A673 (cell line): ENCODE data around the gene CLDN7. TPM values are rescaled to one million over a fixed set of nuclear protein-coding genes. Genes with fewer than 3 reads are reported as not detected.

Experiments used
- BruUV-seq: library from RNA; stranded (reverse); fragments of 400-500 nt; replicated peaks from 2 replicates; lab custom pipeline; 2021; lab: Mats Ljungman, UMichigan
- CTCF ChIA-PET: fragments of 300-600 bp; sonication (Branson Sonifier 250); formaldehyde crosslinking; loops from one replicate; lab custom pipeline; 2022; ENCODE audit warnings: antibody characterized with exemption; lab: Charles Lee
- POLR2A ChIA-PET: fragments of 300-600 bp; sonication (Branson Sonifier 250); formaldehyde crosslinking; loops from one replicate; lab custom pipeline; 2022; ENCODE audit warnings: antibody characterized with exemption; ENCODE audit not compliant: low non-redundant PET; lab: Charles Lee
- DNase-seq: peaks from one replicate; pipeline ENCODE4 v3.0.0-alpha.2; 2015; ENCODE audit warnings: low spot score
- H3K27ac ChIP-seq: fragments of 200-600 bp; sonication (generic); 2 replicates; pipeline ENCODE4 v1.5.1; 2016; ENCODE audit warnings: mixed run types, low read depth, mild to moderate bottlenecking, mixed read lengths, antibody characterized with exemption, low read length; ENCODE audit not compliant: poor library complexity, severe bottlenecking
- H3K27me3 ChIP-seq: fragments of 200-600 bp; sonication (generic); replicated peaks from 2 replicates; pipeline ENCODE4 v1.6.1; 2017; ENCODE audit warnings: mixed run types, low read depth, mild to moderate bottlenecking, mixed read lengths, antibody characterized with exemption, low read length; ENCODE audit not compliant: insufficient read depth, poor library complexity
- H3K36me3 ChIP-seq: fragments of 200-600 bp; sonication (generic); 2 replicates; pipeline ENCODE4 v1.6.1; 2016; ENCODE audit warnings: mixed run types, mild to moderate bottlenecking, mixed read lengths, antibody characterized with exemption, low read length; ENCODE audit not compliant: insufficient read depth, poor library complexity, severe bottlenecking
- H3K4me1 ChIP-seq: fragments of 200-600 bp; sonication (generic); 2 replicates; pipeline ENCODE4 v1.6.1; 2017; ENCODE audit warnings: mixed run types, mild to moderate bottlenecking, mixed read lengths, antibody characterized with exemption, low read length; ENCODE audit not compliant: insufficient read depth, poor library complexity, severe bottlenecking
- H3K4me3 ChIP-seq: fragments of 200-600 bp; sonication (generic); 2 replicates; pipeline ENCODE4 v1.5.1; 2016; ENCODE audit warnings: low read depth, mixed run types, mild to moderate bottlenecking, mixed read lengths, low read length; ENCODE audit not compliant: poor library complexity, severe bottlenecking
- H3K9me3 ChIP-seq: fragments of 200-600 bp; sonication (generic); 2 replicates; pipeline ENCODE4 v1.6.1; 2016; ENCODE audit warnings: mixed run types, low read depth, mild to moderate bottlenecking, mixed read lengths, antibody characterized with exemption, low read length; ENCODE audit not compliant: poor library complexity, severe bottlenecking
- EZH2 ChIP-seq: fragments of 200-600 bp; sonication (generic); IDR thresholded peaks from 2 replicates; pipeline ENCODE4 v1.6.1; 2017; ENCODE audit warnings: borderline replicate concordance, low read depth, mild to moderate bottlenecking, mixed read lengths, antibody characterized with exemption, low read length; ENCODE audit not compliant: poor library complexity, severe bottlenecking
- intact Hi-C: fragments of 100-400 bp; cut with micrococcal nuclease; formaldehyde crosslinking; loops from one replicate; pipeline ENCODE4 v1.10.0; 2022; ENCODE audit not compliant: unreplicated experiment
- total RNA-seq: library from RNA; stranded (reverse); gene quantifications from 2 replicates; pipeline ENCODE4 v1.2.3, GENCODE V29; 2021
- TF ChIP-seq, protein P1 (sequence below): fragments of 300-800, 200-600 bp; sonication (generic); conservative IDR thresholded peaks from 2 replicates; pipeline ENCODE4 v1.5.1; 2017; ENCODE audit warnings: low read depth, mild to moderate bottlenecking, antibody characterized with exemption, low read length, moderate library complexity, mixed read lengths

CLDN7 gene
- total RNA-seq, 1 experiment from 2014 or later = not detected

DNA sequence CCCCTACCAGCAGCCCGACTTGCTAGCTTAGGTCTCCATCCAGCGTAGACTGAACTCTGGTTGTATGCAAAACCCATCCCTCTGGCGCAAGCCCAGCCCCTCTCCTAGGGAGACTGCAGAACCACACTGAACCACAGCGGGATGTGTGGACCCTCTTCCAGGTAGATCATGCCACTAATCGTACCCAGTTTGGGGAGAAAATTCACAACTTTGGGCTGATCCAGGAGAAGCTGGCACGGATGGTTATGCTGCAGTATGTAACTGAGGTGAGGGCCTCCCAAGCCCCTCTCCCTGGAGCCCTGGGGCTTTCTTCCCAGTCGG is 39.3 kb downstream of the CLDN7 start:
- Histone ChIP-seq H3K4me3 (no peak overlapping the region), H3K9me3 (no peaks in the 10 kb centered on the region), H3K4me1 (peaks cover 22% of the 10 kb centered on the region), H3K36me3 (peaks cover 69% of the 10 kb centered on the region), H3K27ac (no peak overlapping the region), H3K27me3 (no peaks in the 10 kb centered on the region)
- no TSS peak for BruUV-seq
- intact Hi-C loops = no loop called here
- no peak for DNase-seq
- ChIA-PET POLR2A (no interaction called here), CTCF (no interaction called here)
- TF ChIP-seq EZH2 = no peak
- TF ChIP-seq, protein P1, sequence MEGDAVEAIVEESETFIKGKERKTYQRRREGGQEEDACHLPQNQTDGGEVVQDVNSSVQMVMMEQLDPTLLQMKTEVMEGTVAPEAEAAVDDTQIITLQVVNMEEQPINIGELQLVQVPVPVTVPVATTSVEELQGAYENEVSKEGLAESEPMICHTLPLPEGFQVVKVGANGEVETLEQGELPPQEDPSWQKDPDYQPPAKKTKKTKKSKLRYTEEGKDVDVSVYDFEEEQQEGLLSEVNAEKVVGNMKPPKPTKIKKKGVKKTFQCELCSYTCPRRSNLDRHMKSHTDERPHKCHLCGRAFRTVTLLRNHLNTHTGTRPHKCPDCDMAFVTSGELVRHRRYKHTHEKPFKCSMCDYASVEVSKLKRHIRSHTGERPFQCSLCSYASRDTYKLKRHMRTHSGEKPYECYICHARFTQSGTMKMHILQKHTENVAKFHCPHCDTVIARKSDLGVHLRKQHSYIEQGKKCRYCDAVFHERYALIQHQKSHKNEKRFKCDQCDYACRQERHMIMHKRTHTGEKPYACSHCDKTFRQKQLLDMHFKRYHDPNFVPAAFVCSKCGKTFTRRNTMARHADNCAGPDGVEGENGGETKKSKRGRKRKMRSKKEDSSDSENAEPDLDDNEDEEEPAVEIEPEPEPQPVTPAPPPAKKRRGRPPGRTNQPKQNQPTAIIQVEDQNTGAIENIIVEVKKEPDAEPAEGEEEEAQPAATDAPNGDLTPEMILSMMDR = no peak

DNA sequence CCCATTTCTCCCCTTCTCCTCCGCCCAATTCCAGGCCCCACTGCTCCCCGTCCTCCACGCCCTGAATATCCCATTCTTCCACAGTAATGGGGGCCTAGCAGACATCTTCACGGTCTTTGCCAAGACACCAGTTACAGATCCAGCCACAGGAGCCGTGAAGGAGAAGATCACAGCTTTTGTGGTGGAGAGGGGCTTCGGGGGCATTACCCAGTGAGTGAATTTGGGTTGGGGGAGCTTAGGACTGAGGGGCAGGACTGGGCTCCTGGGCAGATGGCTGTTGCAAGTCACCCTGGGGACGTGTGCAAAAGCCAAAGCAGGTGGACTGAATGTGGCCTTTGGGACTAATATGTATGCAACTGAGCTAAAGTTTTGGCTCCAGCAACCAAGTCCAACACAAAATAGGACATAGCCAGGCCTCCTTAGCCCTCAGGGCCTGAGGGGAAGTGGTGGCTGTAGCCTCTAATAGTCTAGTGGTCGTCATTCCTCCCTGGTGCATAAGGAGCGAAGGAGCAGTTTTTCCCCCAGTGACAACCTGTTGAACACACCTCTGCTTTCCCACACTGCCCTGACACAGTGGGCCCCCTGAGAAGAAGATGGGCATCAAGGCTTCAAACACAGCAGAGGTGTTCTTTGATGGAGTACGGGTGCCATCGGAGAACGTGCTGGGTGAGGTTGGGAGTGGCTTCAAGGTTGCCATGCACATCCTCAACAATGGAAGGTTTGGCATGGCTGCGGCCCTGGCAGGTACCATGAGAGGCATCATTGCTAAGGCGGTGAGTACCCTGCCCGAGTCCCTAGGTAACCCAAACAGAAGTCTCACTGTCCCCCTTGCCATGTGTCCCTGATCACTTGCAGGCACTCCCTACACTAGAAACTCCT is 39.9 kb downstream of the CLDN7 start:
- Histone ChIP-seq H3K4me3 (no peak overlapping the region), H3K36me3 (peaks cover 63% of the 10 kb centered on the region), H3K27ac (peak overlapping the region; percentile 49), H3K27me3 (no peaks in the 10 kb centered on the region), H3K9me3 (no peaks in the 10 kb centered on the region), H3K4me1 (peaks cover 26% of the 10 kb centered on the region)
- CTCF ChIA-PET = interaction anchor here (2.0 kb wide), 1 partner anchor 74 kb away, joined by 12 read pairs; no protein-coding TSS in a partner anchor
- POLR2A ChIA-PET = interaction anchor here (0.7 kb wide), 1 partner anchor 11 kb away, joined by 3 read pairs; no protein-coding TSS in a partner anchor
- BruUV-seq = no TSS peak
- intact Hi-C loops = no loop called here
- no peak for TF ChIP-seq EZH2
- TF ChIP-seq, protein P1 = no peak
- peak; percentile 13 for DNase-seq

DNA sequence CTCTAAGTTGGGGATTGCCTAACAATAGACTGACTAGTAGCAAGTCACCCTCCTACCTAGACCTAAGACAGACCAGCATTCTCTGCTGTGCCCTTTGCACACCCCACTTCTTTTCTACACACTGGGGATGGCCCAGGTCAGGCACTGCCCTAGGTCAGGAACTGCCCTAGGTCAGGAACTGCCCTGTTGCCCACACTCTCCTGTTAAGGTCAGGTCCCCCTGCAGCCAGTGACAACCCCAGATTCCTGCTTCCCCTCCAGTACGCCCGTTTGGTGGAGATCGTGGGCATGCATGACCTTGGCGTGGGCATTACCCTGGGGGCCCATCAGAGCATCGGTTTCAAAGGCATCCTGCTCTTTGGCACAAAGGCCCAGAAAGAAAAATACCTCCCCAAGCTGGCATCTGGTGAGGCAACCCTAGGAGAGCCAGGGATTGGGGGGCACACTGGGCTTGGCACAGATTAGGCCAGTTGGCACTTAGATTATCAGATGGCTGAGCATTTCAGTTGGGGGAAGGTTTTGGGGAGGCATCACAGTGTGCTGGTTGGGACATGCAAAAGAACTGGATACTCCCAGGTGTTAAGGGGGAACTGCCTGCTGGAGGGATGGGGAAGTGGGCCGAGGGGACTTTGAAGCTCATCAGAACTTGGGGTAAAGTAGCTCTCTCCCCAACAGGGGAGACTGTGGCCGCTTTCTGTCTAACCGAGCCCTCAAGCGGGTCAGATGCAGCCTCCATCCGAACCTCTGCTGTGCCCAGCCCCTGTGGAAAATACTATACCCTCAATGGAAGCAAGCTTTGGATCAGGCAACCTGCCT is 40.8 kb downstream of the CLDN7 start:
- DNase-seq = no peak
- Histone ChIP-seq H3K27ac (peak overlapping the region; percentile 93), H3K4me1 (peaks cover 29% of the 10 kb centered on the region), H3K36me3 (peaks cover 55% of the 10 kb centered on the region), H3K4me3 (peak overlapping the region; percentile 94), H3K9me3 (no peaks in the 10 kb centered on the region), H3K27me3 (no peaks in the 10 kb centered on the region)
- POLR2A ChIA-PET = interaction anchor here (0.5 to 0.7 kb wide), 2 partner anchors 12 to 76 kb away, joined by 3 to 18 read pairs; no protein-coding TSS in a partner anchor
- CTCF ChIA-PET = interaction anchor here (0.6 to 2.0 kb wide), 7 partner anchors 15 to 176 kb away, joined by 3 to 12 read pairs (median 3); no protein-coding TSS in a partner anchor
- TF ChIP-seq, protein P1 = no peak
- no peak for TF ChIP-seq EZH2
- intact Hi-C loops = no loop called here
- no TSS peak for BruUV-seq
